Loucy (cell line): ENCODE measurements around the gene KRTAP25-1.

Experiments
- EZH2phosphoT487 ChIP-seq: fragments of 200-600 bp; IDR thresholded peaks from 2 replicates; pipeline ENCODE4 v1.6.1; 2018; ENCODE audit warnings: antibody characterized with exemption, mild to moderate bottlenecking, moderate library complexity, borderline replicate concordance
- TF ChIP-seq, protein P1 (sequence below): fragments of 200-600 bp; sonication (generic); conservative IDR thresholded peaks from 2 replicates; pipeline ENCODE4 v1.5.1; 2014; ENCODE audit warnings: mild to moderate bottlenecking, antibody characterized with exemption, low read length

GRCh38 chr21:30243691-30244090 is 45.6 kb downstream of the KRTAP25-1 start:
- TF ChIP-seq, protein P1, sequence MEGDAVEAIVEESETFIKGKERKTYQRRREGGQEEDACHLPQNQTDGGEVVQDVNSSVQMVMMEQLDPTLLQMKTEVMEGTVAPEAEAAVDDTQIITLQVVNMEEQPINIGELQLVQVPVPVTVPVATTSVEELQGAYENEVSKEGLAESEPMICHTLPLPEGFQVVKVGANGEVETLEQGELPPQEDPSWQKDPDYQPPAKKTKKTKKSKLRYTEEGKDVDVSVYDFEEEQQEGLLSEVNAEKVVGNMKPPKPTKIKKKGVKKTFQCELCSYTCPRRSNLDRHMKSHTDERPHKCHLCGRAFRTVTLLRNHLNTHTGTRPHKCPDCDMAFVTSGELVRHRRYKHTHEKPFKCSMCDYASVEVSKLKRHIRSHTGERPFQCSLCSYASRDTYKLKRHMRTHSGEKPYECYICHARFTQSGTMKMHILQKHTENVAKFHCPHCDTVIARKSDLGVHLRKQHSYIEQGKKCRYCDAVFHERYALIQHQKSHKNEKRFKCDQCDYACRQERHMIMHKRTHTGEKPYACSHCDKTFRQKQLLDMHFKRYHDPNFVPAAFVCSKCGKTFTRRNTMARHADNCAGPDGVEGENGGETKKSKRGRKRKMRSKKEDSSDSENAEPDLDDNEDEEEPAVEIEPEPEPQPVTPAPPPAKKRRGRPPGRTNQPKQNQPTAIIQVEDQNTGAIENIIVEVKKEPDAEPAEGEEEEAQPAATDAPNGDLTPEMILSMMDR, result no peak
- TF ChIP-seq EZH2phosphoT487, result no peak
